CD1c-positive myeloid dendritic cell (primary cell): ENCODE data around the gene PCSK6.

Experiments used
- DNase-seq: peaks from one replicate; pipeline ENCODE4 v3.0.0-alpha.2; 2016; ENCODE audit errors: extremely low spot score

Gene PCSK6

DNA sequence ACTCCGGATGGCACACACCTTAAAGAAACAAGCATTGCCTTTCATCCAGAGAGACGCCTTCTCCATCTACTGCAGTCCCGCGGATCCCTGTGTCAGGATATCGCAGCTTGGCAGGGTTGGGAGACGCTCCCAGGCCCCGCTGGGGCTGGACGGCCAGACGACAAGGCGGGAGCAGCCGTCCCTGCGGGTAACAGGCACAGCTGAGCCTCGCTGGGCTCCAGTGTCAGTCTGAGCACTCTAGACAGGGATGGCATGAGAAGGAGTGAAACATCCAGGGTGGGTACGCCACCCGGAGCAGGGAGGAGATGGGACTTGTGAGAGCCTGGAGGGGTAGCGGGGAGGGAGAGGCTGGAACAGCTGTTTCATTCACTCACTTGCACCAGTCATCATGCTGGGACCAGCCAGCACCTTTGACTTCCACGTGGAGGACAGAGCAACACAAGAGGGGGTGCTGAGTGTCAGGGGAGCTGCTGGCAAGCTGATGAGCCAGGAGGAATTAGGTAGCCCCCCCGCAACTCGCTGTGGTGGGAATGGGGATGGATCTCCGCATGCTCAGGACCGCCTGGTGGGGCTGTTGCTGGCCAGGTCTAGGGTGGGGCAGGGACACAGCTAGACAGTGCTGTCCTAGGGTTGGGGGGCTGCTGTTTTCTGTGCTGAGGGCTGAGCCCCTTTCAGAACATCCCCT is 162.9 kb downstream of the PCSK6 start:
- no peak for DNase-seq

GRCh38 chr15:101326026-101326315 is 163.5 kb downstream of the PCSK6 start:
- no peak for DNase-seq

- no peak for DNase-seq
Observed at GRCh38 chr15:101325263-101326025, 164.1 kb downstream of the PCSK6 start.

DNA sequence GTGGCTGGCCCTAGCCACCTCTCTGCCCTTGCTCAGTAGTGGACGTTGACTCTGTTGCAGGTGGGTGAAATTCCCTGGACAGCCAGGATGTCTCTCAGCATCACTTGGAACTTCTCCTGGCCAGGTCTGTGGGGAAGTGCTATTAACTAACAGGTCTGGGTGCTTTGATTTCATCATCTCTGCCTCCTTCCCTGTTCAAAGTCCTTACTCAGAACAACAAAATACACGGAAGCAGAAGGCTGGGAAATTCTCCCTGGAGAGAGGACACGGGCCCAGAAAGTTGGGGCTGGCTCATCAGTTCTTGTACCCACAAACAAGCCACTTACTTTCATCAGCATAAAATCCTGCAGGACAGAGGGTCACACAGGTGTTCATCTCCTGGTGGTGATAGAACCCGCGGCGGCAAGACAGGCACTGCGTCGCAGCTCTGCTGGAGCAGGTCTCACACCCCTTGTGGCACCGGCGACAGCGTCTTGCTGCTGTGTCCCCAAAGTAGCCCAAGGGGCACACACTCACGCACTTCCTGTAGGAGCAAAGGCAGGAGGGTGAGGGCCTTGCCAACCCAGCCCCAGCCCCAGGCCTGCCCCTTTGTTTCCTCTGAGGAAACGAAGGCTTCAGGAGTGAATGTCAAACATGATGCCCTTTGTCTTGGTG is 164.9 kb downstream of the PCSK6 start:
- DNase-seq, result no peak

DNA sequence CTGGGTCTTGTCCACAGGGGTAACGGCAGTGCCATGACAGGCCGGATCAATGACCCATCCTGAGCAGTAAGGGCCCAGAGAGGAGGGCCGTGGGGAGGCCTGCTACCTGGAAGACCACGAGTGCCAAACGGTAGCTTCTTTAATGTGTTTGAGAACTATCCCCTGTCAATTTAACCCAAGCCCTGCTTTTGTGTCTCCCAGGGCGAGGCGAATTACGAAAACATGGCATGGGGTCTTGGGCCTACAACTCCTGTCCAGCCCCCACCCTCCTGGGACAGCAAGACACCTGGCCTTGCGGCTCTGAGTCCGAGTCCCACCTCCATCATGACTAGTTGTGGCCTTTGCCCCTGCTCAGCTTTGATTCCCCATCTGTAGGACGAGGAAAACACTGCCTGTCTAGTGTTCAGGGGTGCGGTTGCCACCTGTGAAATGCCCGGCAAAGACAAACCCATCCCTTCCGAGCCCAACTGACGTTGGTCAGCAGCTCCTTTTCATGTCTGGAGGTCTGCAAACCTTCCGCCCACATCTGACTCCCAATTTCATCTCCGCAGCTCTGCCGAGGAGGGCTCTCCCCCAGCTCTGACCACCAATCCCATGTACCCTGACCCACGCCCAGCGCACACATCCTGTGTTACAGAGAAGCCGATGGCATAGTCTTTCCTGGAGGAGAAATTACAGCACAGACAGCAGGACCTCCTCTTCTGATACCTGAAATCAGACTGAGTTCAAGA is 165.5 kb downstream of the PCSK6 start:
- DNase-seq, result no peak

DNA sequence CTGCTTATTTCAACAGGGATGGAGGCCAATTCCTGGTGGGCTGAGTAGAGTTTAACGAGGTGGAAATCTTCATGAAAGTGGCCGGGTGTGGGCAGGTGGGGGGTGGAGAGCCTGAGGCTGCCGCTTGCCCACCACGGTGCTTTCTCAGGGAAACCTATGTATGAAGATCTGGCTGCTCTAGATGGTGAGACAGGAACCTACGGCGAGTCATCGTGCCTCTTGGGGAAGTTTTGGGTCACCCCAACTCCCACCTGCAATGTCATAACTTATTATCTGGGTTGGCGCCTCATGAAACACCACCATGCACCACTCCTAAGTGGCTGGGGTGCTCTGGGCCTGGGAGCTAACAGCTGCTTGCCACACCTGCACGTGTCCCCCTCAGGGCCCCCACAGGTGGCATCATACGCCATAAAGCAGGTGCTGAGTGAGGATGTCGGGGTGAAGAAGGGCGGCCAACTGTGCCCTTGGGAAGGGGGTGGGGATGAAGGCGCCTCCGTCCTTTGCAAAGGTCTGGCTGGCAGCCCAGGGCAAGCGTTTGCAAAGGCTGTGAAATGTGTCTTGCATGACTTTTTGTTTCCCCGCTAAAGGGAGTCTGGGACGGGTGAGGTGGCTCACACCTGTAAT is 166.5 kb downstream of the PCSK6 start:
- no peak for DNase-seq

GRCh38 chr15:101322016-101322695 is 167.4 kb downstream of the PCSK6 start:
- DNase-seq, result no peak

DNA sequence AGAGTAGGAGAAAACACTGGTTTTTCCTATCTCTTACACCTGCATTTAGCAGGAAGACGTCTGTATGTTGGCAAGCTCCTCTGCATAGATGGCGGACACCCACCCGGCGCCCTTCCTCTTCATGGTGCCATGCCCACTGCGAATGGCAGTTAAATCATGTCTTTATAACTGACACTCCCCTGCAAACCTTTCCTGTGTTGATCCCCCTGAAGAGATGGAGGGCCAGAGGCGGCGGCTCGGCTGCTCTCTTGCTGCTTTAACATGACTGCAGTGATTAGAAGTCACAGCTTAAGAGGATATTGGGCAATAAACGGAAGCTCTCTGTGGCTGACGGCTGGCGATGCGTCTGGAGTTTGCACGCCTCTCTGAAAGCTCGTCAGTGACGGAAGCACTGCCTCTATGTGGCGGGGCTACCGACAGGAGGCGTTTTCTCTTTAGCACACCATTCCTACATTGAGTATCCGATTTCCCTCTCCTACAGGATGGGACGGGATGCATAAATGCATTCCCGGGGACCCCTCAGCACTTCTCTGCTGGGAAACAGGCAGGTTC is 168.9 kb downstream of the PCSK6 start:
- DNase-seq, result peak; percentile 71

- DNase-seq, result no peak
Observed at GRCh38 chr15:101318839-101319238, 170.7 kb downstream of the PCSK6 start.

- DNase-seq, result no peak
Observed at GRCh38 chr15:101318147-101318819, 171.2 kb downstream of the PCSK6 start.

GRCh38 chr15:101317336-101317872 is 172.1 kb downstream of the PCSK6 start:
- no peak for DNase-seq

DNA sequence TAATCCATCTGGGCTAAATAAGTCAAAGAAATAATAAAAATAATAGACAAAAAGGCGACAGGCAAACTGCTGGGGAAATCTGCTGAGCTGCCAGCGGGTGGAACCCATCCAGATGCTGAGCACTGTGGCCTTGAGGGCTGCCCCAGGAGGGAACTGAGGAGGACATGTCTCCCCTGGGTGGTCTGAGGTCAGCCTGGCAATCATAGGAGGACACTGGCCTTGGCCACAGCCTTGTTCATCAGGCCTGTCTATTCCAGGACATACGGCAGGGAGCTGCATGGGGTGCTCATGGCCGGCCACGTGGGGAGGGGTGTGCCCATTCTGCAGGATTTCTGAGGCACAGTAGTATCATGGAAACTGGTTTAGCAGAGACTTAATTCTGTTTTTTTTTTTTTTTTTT is 173.0 kb downstream of the PCSK6 start:
- DNase-seq, result no peak

GRCh38 chr15:101315736-101316135 is 173.8 kb downstream of the PCSK6 start:
- no peak for DNase-seq

DNA sequence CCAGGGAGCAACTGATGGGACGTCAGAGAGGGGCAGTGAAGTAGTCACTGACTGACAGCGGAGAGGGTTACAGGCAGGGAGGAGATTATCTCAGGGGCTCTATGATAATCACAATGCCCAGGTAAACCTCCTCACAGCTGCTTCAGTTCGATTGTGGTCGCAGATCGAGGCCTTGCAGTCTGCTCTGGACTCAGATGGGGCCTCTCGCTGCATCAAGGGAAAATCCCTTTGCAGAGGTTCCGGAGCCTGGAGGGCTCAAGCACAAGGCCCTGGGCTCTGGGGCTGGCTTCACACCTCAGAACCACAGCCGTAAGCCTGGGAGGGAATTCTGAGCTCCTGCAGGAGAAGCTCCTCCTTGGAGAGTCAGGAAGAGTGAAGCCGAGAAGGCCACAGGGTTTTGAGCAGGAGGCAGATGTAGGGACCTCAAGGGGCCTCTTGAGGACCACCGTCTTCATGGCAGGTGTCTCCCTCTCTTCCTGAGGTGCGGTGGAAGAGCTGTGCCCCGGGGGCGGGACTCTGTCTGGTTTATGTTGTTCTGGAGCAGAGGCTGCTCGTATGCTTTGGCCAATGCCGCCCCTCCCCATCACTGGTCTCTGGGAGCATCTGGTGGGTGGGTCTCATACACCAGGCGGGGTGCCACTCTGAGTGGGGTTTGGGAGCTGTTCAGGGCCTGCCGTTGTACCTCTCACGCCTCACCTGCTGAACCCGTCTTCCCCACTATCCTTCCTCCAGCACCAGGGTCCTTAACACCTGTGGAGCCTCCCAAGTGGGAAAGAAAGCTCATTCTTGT is 175.0 kb downstream of the PCSK6 start:
- no peak for DNase-seq

GRCh38 chr15:101313041-101313761 is 176.3 kb downstream of the PCSK6 start:
- no peak for DNase-seq

GRCh38 chr15:101310508-101310907 is 179.0 kb downstream of the PCSK6 start:
- no peak for DNase-seq

DNA sequence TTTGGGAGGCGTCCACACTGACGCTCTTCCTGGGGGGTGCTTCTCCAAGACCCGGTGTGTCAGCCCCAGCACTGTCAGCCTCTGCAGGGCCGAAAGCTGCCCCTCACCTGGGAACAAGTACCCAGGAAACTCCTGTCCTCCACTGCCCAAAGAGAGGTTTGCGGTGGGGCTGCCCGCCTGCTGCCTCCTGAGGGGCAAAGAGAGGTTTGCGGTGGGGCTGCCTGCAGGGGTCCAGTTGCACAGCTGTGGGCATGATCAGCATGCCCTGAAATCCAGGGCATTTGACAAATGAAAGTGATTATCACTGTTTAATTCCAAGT is 179.4 kb downstream of the PCSK6 start:
- DNase-seq, result no peak

- no peak for DNase-seq
Observed at GRCh38 chr15:101309436-101310160, 179.9 kb downstream of the PCSK6 start.
